ENCODE measurements around the gene PMEPA1.

The PMEPA1 gene

GRCh38 chr20:57615445-57615811 is 94.4 kb downstream of the PMEPA1 start:
- ChIA-PET POLR2A (no interaction called here), CTCF (no interaction called here)
- no peak for DNase-seq (ENCODE audit: extremely low spot score)
- TF ChIP-seq FOXA1 (IDR thresholded peaks at IDR 0.05) = no peak
- no peak for TF ChIP-seq LEF1 (IDR thresholded peaks at IDR 0.05; ENCODE audit: borderline replicate concordance)
- TF ChIP-seq BHLHE40 (IDR thresholded peaks at IDR 0.05; ENCODE audit: borderline replicate concordance) = no peak
- no peak for TF ChIP-seq ZNF384 (IDR thresholded peaks at IDR 0.05)
- no peak for TF ChIP-seq SUZ12 (IDR thresholded peaks at IDR 0.05)
- TF ChIP-seq NFRKB (IDR thresholded peaks at IDR 0.05) = no peak
- no peak for TF ChIP-seq L3MBTL2 (conservative IDR thresholded peaks at IDR 0.05)
- no peak for TF ChIP-seq ELF4 (IDR thresholded peaks at IDR 0.05)
- no peak for TF ChIP-seq CTBP1 (IDR thresholded peaks at IDR 0.05; ENCODE audit: borderline replicate concordance)
- no peak for TF ChIP-seq HDGF (IDR thresholded peaks at IDR 0.05; ENCODE audit: borderline replicate concordance)
- TF ChIP-seq PKNOX1 (IDR thresholded peaks at IDR 0.05) = no peak
- no peak for TF ChIP-seq FOXM1 (IDR thresholded peaks at IDR 0.05; ENCODE audit: borderline replicate concordance)
- TF ChIP-seq TARDBP (IDR thresholded peaks at IDR 0.05) = no peak
- no peak for TF ChIP-seq ARNT (IDR thresholded peaks at IDR 0.05)
- TF ChIP-seq FOXK2 (IDR thresholded peaks at IDR 0.05) = no peak
- TF ChIP-seq SP1 (IDR thresholded peaks at IDR 0.05) = no peak

- DNase-seq (ENCODE audit: extremely low spot score) = no peak
- ChIA-PET CTCF (no interaction called here), POLR2A (no interaction called here)
- TF ChIP-seq TARDBP (IDR thresholded peaks at IDR 0.05) = no peak
- no peak for TF ChIP-seq ZNF384 (IDR thresholded peaks at IDR 0.05)
- no peak for TF ChIP-seq LEF1 (IDR thresholded peaks at IDR 0.05; ENCODE audit: borderline replicate concordance)
- TF ChIP-seq BHLHE40 (IDR thresholded peaks at IDR 0.05; ENCODE audit: borderline replicate concordance) = no peak
- TF ChIP-seq FOXK2 (IDR thresholded peaks at IDR 0.05) = no peak
- no peak for TF ChIP-seq SUZ12 (IDR thresholded peaks at IDR 0.05)
- no peak for TF ChIP-seq FOXA1 (IDR thresholded peaks at IDR 0.05)
- TF ChIP-seq ARNT (IDR thresholded peaks at IDR 0.05) = no peak
- no peak for TF ChIP-seq NFRKB (IDR thresholded peaks at IDR 0.05)
- TF ChIP-seq HDGF (IDR thresholded peaks at IDR 0.05; ENCODE audit: borderline replicate concordance) = no peak
- no peak for TF ChIP-seq L3MBTL2 (conservative IDR thresholded peaks at IDR 0.05)
- no peak for TF ChIP-seq SP1 (IDR thresholded peaks at IDR 0.05)
- TF ChIP-seq FOXM1 (IDR thresholded peaks at IDR 0.05; ENCODE audit: borderline replicate concordance) = no peak
- no peak for TF ChIP-seq CTBP1 (IDR thresholded peaks at IDR 0.05; ENCODE audit: borderline replicate concordance)
- TF ChIP-seq PKNOX1 (IDR thresholded peaks at IDR 0.05) = no peak
- TF ChIP-seq ELF4 (IDR thresholded peaks at IDR 0.05) = no peak
These were observed 95.0 kb downstream of the PMEPA1 start for GRCh38 chr20:57614490-57615444.

- CTCF ChIA-PET = no interaction called here
- DNase-seq (ENCODE audit: extremely low spot score) = no peak
- POLR2A ChIA-PET = no interaction called here
- TF ChIP-seq SP1 (IDR thresholded peaks at IDR 0.05) = no peak
- no peak for TF ChIP-seq BHLHE40 (IDR thresholded peaks at IDR 0.05; ENCODE audit: borderline replicate concordance)
- no peak for TF ChIP-seq LEF1 (IDR thresholded peaks at IDR 0.05; ENCODE audit: borderline replicate concordance)
- TF ChIP-seq FOXM1 (IDR thresholded peaks at IDR 0.05; ENCODE audit: borderline replicate concordance) = no peak
- no peak for TF ChIP-seq ZNF384 (IDR thresholded peaks at IDR 0.05)
- no peak for TF ChIP-seq TARDBP (IDR thresholded peaks at IDR 0.05)
- no peak for TF ChIP-seq FOXK2 (IDR thresholded peaks at IDR 0.05)
- TF ChIP-seq ELF4 (IDR thresholded peaks at IDR 0.05) = no peak
- no peak for TF ChIP-seq ARNT (IDR thresholded peaks at IDR 0.05)
- no peak for TF ChIP-seq NFRKB (IDR thresholded peaks at IDR 0.05)
- no peak for TF ChIP-seq CTBP1 (IDR thresholded peaks at IDR 0.05; ENCODE audit: borderline replicate concordance)
- no peak for TF ChIP-seq PKNOX1 (IDR thresholded peaks at IDR 0.05)
These were observed 96.3 kb downstream of the PMEPA1 start for GRCh38 chr20:57613481-57613921.

- TF ChIP-seq HDGF (IDR thresholded peaks at IDR 0.05; ENCODE audit: borderline replicate concordance) (no peak), PKNOX1 (IDR thresholded peaks at IDR 0.05) (no peak), SP1 (IDR thresholded peaks at IDR 0.05) (no peak), ELF4 (IDR thresholded peaks at IDR 0.05) (no peak), L3MBTL2 (conservative IDR thresholded peaks at IDR 0.05) (no peak), LEF1 (IDR thresholded peaks at IDR 0.05; ENCODE audit: borderline replicate concordance) (no peak), FOXA1 (IDR thresholded peaks at IDR 0.05) (no peak)
- POLR2A ChIA-PET = no interaction called here
- CTCF ChIA-PET = no interaction called here
- DNase-seq (ENCODE audit: extremely low spot score) = no peak
These were observed 96.9 kb downstream of the PMEPA1 start for GRCh38 chr20:57612916-57613315.

- ChIA-PET CTCF (no interaction called here), POLR2A (no interaction called here)
- TF ChIP-seq PKNOX1 (IDR thresholded peaks at IDR 0.05) = 0 out of 2 replicates have a peak, but pooled peaks have one; percentile 15
- TF ChIP-seq BHLHE40 (IDR thresholded peaks at IDR 0.05; ENCODE audit: borderline replicate concordance) = no peak
- no peak for TF ChIP-seq ELF4 (IDR thresholded peaks at IDR 0.05)
- no peak for TF ChIP-seq ARNT (IDR thresholded peaks at IDR 0.05)
- TF ChIP-seq TARDBP (IDR thresholded peaks at IDR 0.05) = no peak
- no peak for TF ChIP-seq SUZ12 (IDR thresholded peaks at IDR 0.05)
- no peak for TF ChIP-seq FOXM1 (IDR thresholded peaks at IDR 0.05; ENCODE audit: borderline replicate concordance)
- no peak for DNase-seq (ENCODE audit: extremely low spot score)
These were observed 97.4 kb downstream of the PMEPA1 start for GRCh38 chr20:57612436-57612835.

All from HEK293T (cell line).